ENCODE measurements around the gene RHBDL1.

The RHBDL1 gene

DNA sequence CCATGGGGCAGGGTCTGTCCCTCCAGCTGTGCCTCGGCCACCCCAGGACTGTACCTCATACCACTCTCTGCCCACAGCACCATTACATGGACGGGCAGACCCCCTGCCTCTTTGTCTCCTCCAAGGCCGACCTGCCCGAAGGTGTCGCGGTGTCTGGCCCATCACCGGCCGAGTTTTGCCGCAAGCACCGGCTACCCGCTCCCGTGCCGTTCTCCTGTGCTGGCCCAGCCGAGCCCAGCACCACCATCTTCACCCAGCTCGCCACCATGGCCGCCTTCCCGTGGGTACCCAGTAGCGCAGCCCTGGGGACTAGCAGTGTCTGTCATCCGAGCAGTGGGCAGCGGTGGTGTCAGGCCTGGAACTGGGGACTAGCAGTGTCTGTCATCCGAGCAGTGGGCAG is 2.6 kb upstream of the RHBDL1 start:
- no peak for DNase-seq (ENCODE audit: low read depth in 2 of 2)

DNA sequence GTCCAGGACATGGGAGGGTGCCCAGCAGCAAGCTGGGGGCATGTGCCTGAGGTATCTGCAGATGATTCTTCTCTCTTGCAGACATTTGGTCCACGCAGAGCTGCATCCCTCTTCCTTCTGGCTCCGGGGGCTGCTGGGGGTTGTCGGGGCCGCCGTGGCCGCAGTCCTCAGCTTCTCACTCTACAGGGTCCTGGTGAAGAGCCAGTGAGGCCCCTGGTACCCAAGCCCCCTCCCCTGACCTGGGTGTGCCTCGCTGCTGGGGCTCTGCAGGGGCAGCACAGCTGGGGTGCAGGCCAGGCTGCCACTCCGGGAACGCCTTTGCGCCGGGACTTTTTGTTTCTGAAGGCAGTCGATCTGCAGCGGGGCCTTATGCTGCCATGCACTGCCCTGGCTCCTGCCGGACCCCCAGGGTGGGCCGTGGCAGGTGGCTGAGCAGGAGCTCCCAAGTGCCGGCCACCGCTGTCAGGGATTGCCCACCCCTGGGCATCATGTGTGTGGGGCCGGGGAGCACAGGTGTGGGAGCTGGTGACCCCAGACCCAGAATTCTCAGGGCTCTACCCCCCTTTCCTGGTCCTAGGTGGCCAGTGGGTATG is 2.0 kb upstream of the RHBDL1 start:
- no peak for DNase-seq (ENCODE audit: low read depth in 2 of 2)

DNA sequence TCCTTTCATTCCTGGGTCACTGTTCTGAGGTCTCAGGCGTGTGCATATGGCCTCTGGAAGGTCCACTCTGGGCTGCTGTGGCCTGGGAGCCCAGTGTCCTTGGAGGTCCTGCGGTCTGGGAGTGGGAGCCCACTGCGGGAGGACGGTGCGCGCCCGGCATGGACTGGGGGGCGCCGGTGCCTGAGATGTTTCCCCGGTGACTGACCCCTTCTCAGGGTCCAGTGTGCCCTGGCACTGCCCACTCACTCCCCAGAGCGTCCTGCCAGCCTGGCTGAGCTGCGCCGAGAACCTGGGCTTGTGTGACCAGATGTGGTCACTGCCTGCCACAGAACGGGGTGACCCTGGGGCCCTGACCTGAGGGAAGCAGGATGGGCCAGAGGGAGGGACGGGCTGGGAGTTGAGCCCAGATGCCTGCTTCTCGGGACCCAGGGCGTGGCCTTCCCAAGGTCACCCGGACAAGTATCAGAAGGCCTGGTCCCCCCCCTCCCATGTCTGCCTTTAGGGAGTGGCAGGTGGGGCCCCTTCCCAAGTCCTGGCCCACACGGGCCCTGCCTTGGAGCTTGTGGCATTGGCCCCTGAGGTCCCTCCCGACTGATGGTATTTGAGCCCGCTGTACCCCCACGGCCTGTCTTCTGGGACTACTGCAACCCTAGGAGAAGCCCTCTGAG is 1.1 kb upstream of the RHBDL1 start:
- no peak for DNase-seq (ENCODE audit: low read depth in 2 of 2)

DNA sequence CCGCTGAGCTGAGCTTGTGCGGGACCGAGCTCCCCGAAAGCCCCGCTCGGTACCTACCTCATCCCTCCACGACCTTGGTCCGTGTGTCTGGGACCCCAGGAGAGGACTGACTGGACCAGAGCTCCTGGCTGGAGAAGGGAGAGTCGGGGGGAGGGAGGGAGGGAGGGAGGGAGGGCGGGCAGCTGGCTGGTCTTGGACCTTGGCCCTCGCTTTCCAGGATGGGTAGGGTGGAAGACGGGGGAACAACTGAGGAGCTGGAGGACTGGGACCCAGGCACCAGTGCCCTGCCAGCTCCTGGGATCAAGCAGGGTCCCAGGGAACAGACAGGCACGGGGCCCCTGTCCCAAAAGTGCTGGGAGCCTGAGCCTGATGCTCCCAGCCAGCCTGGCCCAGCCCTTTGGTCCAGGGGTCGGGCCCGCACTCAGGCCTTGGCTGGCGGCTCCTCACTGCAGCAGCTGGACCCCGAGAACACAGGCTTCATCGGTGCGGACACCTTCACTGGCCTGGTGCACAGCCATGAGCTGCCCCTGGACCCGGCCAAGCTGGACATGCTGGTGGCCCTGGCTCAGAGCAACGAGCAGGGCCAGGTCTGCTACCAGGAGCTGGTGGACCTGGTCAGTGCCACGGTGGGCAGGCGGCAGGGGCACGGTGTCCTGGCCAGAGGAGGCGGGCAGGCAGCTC is 553 bp downstream of the RHBDL1 start:
- DNase-seq (ENCODE audit: low read depth in 2 of 2), result no peak

DNA sequence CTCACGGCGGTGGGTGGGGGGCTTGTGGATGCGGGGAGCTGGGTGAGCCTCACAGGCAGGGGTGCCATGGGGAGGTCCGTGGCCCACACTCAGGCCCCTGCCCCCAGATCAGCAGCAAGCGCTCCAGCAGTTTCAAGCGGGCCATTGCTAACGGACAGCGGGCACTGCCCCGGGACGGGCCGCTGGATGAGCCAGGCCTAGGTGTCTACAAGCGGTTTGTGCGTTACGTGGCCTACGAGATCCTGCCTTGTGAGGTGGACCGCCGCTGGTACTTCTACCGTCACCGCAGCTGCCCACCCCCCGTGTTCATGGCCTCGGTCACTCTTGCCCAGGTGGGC is 1.1 kb downstream of the RHBDL1 start:
- DNase-seq (ENCODE audit: low read depth in 2 of 2), result no peak

DNA sequence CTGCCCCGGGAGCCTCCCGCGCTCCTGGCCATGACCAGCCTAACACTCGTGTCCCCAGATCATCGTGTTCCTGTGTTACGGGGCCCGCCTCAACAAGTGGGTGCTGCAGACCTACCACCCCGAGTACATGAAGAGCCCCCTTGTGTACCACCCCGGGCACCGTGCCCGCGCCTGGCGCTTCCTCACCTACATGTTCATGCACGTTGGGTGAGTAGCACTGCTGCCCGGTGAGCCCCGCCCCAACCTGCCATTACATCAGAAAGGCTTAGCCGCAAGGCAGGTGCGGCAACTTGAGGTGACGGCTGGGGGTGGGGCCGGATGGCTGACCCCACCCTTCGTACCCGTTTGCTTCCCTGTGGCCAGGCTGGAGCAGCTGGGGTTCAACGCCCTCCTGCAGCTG is 1.4 kb downstream of the RHBDL1 start:
- DNase-seq (ENCODE audit: low read depth in 2 of 2), result no peak

DNA sequence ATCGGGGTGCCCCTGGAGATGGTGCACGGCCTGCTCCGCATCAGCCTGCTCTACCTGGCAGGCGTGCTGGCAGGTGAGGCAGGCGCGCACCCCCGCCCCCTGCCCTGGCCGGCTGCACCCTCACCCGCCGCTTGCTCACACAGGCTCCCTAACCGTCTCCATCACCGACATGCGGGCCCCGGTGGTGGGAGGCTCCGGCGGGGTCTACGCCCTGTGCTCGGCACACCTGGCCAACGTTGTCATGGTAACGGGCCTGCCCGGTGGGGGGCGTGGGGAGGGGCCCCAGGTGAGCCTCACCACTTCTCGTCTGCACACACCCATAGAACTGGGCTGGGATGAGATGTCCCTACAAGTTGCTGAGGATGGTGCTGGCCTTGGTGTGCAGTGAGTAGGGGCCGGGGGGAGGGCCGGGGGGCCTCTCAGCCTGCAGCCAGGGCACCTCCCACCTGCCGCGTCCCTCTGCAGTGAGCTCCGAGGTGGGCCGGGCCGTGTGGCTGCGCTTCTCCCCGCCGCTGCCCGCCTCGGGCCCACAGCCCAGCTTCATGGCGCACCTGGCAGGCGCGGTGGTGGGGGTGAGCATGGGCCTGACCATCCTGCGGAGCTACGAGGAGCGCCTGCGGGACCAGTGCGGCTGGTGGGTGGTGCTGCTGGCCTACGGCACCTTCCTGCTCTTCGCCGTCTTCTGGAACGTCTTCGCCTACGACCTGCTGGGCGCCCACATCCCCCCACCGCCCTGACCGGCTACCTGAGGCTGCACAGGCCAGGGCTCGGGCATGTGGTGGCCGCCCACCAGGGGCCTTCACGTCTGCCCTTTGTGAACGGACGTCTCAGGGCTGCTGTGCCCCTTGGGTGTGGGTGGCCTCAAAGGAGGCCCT is 2.1 kb downstream of the RHBDL1 start:
- DNase-seq (ENCODE audit: low read depth in 2 of 2), result no peak

DNA sequence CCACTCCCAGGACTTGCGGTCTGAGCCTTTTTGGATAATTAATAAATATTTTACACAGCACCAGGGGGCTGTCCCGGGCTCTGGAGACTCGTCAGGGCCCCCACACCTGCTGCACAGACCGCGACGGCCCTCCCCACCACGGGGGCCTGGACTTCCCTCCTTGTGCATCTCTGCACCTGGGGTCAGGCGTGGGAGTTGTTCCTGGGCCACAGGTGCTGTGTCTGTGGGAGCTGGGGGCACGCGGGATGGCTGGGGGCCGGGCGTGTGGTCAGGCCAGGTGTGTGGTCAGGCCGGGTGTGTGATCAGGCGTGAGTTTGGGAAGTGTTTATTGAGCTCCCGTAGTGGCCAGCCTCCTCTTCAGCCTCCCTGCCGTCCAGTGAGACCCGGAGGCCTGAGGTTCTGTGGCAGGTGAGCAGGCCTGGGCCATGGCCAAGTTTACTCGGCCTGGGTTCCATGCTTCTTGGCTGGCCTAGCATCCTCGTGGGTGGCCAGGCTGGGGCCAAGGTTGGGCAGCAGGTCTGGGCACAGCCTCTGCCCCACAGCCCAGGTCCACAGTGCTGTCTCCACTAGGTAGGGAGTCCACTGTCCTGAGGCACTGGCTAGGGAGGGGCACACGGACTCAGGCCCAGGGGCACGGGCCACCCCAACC is 2.9 kb downstream of the RHBDL1 start:
- no peak for DNase-seq (ENCODE audit: low read depth in 2 of 2)

DNA sequence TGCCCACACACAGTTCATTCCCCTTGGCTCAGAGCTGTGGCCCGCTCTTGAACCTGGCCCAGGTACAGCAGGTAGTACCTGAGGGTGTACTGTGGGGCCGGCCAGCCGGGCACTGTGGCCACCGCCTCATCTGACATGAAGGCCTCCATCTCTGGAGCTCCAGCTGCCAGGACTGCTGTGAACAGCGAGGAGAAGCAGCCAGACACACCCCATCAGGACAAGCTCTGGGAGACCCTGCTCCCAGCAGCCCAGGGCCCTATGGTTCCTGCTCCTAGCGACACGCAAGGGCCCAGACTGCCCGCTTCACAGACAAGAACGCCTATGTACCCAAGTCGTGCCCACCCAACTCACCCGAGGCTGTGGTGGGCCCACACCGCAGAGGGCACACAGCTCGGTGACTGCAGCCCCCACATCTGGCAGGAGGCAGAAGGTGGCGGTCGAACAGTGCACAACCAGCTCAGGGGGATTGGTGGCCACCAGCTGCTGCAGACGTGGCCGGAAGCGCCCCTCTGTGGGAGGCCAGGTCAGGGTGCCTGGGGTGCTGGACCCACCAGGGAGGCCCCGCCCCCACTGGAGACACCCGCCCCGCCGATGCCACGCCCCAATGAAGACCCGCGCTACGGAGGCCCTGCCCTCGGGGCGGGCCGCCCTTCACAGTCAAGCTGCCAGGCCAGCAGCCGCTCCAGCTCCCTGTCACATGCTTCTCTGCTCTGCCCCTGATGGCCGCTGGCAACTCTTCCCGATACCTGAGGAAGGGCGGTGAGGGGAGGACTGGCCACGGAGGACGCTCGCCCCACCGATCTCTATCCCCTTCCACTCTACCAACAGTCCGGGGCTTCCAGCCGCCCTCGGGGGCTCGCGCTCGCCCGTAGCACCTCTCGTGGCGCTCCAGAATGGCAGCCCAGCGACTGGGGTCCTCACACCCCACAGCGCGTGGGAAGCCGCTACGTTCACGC is 3.7 kb downstream of the RHBDL1 start:
- DNase-seq (ENCODE audit: low read depth in 2 of 2), result peak in 1 of 2 donors; percentile 35

DNA sequence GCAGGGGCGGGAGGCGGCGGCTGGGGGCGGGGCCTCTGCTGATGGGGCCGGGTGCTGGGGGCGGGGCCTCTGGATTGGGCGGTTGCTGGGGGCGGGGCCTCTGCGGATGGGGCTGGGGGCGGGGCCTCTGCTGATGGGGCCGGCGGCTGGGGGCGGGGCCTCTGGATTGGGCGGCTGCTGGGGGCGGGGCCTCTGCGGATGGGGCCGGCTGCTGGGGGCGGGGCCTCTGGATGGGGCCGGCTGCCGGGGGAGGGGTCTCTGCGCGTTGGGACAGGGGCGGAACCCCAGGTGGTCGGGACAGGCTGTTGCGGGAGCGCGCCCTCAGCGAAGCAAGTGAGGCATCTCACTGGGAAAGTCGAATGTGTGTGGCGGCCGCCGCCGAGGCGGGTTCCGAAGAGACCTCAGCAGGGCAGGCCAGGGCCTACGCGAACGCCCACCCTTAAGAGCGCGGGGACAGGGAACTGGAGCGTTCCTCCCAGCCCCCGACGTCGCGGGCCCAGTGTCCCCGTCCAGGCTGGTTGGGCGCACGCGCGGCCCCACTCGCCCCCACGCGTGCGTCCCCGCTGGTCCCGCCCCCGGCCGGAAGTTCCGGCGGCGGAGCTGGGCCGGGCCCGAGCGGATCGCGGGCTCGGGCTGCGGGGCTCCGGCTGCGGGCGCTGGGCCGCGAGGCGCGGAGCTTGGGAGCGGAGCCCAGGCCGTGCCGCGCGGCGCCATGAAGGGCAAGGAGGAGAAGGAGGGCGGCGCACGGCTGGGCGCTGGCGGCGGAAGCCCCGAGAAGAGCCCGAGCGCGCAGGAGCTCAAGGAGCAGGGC is 4.5 kb downstream of the RHBDL1 start, which contains the start of gene STUB1:
TSS of gene STUB1 (plus strand) at position 597 of the 811 bp plus-strand sequence. CDS start at position 713, 116 bp downstream.
- DNase-seq (ENCODE audit: low read depth in 2 of 2), result peak; percentile 65 to 83

DNA sequence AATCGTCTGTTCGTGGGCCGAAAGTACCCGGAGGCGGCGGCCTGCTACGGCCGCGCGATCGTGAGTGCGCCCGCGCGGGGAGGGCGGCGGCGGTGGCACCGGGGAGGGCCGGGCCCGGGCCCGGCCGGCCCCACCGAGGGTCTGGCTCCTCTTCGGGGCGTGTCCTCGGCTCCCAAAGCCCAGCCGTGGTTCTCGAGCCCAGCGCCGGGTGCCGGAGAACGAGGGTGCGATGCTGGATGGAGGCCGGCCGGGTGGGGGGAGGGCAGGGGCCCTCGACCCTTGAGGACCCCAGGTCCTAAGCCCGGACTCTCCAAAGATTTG is 5.1 kb downstream of the RHBDL1 start:
- DNase-seq (ENCODE audit: low read depth in 2 of 2), result no peak

DNA sequence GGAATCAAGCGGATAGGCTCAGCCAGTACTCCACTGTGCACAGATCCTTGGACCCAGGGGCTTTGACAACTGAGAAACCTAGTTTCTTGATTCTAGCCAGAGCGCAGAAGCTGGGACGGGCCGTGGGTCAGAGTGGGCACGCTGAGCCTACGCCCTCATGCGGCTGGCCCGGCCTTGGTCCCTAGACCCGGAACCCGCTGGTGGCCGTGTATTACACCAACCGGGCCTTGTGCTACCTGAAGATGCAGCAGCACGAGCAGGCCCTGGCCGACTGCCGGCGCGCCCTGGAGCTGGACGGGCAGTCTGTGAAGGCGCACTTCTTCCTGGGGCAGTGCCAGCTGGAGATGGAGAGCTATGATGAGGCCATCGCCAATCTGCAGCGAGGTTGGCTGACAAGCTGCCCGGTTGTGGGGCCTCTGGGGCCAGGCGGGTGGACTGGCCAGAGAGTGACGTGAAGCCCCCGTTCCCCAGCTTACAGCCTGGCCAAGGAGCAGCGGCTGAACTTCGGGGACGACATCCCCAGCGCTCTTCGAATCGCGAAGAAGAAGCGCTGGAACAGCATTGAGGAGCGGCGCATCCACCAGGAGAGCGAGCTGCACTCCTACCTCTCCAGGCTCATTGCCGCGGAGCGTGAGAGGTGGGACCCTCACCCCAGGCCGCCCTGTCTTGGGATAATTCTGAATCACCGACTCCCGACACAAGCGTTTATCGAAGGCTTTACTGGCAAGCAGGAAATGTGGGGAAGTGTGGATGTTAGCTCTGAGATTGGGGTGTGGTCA is 5.7 kb downstream of the RHBDL1 start:
- no peak for DNase-seq (ENCODE audit: low read depth in 2 of 2)

DNA sequence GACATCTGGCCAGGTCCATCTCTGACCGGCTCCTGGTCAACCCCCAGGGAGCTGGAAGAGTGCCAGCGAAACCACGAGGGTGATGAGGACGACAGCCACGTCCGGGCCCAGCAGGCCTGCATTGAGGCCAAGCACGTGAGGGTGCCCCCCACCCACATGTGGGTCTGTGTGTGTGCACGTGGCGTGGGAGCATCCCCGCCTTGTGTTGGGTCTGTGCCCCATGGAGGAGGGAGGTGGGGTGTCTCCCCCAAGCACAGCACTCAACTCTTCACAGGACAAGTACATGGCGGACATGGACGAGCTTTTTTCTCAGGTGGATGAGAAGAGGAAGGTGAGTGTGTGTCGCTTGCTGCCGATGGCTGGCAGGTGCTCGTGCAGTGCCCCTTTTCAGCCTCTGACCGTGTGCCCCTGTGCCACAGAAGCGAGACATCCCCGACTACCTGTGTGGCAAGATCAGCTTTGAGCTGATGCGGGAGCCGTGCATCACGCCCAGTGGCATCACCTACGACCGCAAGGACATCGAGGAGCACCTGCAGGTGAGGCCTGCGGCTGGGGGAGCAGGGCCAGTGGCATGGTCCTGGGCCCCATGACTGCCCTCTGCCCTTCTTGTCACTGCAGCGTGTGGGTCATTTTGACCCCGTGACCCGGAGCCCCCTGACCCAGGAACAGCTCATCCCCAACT is 6.4 kb downstream of the RHBDL1 start:
- DNase-seq (ENCODE audit: low read depth in 2 of 2), result no peak

DNA sequence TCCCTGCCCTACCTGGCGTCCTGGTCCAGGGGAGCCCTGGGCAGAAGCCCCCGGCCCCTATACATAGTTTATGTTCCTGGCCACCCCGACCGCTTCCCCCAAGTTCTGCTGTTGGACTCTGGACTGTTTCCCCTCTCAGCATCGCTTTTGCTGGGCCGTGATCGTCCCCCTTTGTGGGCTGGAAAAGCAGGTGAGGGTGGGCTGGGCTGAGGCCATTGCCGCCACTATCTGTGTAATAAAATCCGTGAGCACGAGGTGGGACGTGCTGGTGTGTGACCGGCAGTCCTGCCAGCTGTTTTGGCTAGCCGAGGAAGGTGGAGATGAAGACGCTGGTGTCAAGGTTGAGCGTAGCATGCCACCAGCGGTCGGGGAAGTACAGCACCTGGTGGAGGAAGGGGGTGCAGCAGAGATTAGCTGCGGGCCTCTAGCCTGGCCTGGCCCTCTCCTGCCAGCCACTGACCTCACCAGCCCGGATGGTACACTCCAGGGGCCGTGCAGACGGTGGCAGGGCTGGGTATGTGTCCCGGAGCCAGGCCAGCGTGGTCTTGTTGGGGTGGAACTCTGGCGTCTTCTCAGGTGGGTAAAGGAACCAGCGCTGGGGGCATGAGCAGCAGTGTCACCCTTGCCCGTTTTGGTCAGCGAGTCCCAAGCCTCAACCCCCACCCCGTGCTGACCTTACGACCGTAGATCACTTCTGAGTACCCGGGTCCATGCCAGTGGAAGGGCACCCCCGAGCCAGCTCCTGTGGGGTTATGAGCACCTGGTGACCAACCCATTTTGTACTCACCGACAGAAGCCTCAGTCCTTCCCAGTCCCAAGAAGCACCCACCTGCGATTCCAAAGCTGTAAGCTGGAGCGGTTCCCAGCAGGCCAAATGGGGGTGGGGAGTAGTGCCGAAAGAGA is 7.3 kb downstream of the RHBDL1 start:
- no peak for DNase-seq (ENCODE audit: low read depth in 2 of 2)

DNA sequence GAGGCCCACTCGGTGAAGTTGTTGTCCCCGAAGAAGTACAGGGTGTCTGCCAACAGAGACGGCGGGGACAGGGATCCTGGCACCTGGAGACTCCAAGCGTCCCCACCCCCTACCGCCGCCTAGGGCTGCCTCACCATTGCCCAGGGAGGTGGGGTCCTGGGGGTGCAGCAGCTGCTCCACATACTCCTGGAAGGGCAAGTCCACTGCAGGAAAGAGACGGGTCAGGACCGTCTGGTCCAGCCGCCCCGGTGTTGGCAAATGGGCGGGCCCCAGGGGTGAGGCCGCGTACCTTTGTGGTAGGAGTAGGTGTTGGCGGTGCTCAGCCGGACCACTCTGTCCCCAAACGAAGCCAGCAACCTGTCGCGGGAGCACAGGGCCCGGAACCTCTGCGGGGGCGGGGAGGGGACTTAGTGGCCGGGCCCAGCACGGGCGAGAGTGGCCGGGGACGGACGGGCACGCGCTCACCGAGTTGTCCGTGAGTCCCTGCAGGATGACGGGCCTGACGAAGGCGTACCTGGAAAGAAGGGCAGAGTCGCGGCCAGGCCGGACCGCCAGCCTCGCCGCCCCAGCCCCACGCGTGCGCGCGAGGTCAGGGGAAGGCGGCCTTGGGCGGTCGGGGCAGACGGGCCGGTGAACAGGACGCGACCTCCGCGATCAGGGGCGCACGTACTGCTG is 8.1 kb downstream of the RHBDL1 start:
- no peak for DNase-seq (ENCODE audit: low read depth in 2 of 2)

DNA sequence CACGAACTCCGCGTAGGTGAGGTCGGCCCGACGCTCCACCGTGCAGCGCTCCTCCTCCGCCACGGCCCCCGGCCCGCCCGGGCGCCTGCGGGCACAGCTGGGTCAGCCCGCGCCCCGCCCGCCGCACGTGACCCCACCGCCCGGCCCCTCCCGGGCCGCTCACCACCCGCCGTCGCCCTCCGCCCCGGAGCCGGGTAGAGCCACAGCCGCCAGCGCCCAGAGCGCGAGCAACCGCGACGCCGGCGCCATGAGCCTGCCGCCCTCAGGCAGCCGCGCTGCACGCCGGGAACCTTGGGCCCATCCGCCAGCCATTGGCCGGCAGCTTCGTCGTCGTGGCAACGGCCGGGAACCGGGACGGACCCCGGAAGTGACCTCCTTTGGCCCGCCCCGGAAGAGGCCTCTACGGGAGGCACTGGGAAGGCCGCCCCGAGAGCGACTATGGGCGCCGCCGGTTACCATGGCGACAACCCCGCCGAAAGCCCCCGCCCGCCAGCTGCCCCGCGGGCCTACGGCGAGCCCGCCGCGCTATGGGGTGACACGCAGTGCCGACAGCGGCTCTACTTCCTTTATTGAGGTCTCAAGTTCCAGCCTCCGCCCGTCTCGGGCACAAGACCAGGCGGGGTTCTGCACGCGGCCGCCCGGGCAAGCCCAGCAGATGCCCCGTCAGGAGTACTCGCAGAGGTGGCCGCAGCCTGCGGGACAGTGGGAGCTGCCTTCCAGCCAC is 8.8 kb downstream of the RHBDL1 start, which contains the start of gene JMJD8:
TSS of gene JMJD8 (minus strand) at position 264 of the 724 bp plus-strand sequence. CDS start at position 249, 15 bp downstream.
- peak; percentile 92 for DNase-seq (ENCODE audit: low read depth in 2 of 2)
